Measurements from ENCODE around the gene KLF3. TPM values are rescaled to one million over a fixed set of nuclear protein-coding genes. Genes with fewer than 3 reads are reported as not detected.

The KLF3 gene
- 22.9 and 30.3 TPM in 2 replicates for total RNA-seq

DNA sequence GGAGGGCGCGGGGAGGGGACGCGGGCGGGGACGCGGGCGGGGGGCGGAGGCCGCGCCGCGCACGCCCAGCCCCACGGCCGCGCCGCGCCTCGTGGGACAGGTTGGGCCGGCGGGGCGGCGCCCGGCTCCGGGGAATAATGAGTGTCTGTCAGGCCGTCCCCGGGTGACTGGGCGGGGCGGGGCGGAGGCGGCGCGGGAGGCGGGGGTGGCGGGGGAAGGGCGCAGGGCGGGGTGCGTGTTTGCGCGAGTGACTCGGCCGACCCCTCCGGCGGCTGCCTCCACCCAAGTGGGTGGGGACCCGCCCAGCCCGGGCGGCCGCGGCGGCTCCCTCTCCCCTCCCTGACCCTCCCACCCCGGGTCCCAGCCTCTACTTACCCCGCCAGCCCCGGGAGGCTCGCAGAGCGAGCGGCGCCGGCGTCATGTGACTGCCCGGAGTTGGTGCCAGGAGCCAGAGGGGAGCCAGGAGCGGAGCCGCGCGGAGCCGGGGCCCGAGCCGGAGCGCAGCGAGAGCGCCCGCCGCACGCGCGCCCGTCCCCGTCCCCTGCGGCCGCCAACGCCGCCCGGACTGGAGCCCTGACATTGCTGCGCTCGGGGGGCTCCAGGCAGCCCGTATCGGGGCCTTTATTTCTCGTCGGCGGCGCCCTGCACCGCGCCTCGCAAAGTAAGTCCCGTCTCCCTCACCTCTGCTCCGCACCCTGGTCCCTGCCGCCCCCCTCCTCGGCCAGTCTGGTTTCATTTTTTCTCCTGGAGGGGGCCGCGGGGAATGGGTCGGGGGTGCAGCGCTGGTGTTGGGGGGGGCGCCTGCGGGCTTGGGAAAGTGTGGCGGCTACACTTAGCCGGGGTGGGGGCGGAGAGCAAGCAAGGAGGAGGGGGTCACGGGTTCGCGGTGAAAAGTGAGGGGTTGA, at the start of gene KLF3:
KLF3 (plus strand) TSS at position 399 of the 905 bp plus-strand sequence. CDS start 16,427 bp downstream, outside the sequence.

Other genes starting within 250 kb of the KLF3 start
- not detected in 2 replicates for gene TLR10, start 118.8 kb downstream of the KLF3 start, total RNA-seq
- gene TLR1, start 140.6 kb downstream of the KLF3 start, total RNA-seq: 5.5 and 8.1 TPM in 2 replicates
- 0.09 and 0.11 TPM in 2 replicates for gene TLR6, start 192.6 kb downstream of the KLF3 start, total RNA-seq
- gene FAM114A1, start 203.6 kb downstream of the KLF3 start, total RNA-seq: 66.5 and 82.4 TPM in 2 replicates

Measured in dermis lymphatic vessel endothelial cell (primary cell).